GM23338 (cell line): ENCODE results near the gene ADPRH. TPM values are rescaled to one million over a fixed set of nuclear protein-coding genes. Genes with fewer than 3 reads are reported as not detected.

Experiments used
- ATAC-seq: fragments of 200-7000 bp; cut with Tn5 transposase; 3 replicates; pipeline ENCODE4 v1.9.1; 2020
- DNase-seq: peaks from one replicate; pipeline ENCODE4 v3.0.0-alpha.2; 2015; ENCODE audit warnings: low spot score
- H2AFZ ChIP-seq: fragments of 200-600 bp; sonication (generic); 2 replicates; pipeline ENCODE4 v1.8.0; 2016; ENCODE audit warnings: antibody characterized with exemption, mild to moderate bottlenecking, moderate library complexity
- H3F3A ChIP-seq: fragments of 200-600 bp; sonication (generic); replicated peaks from 2 replicates; pipeline ENCODE4 v1.8.0; 2017; ENCODE audit warnings: antibody characterized with exemption, mixed run types, low read depth
- H3K27ac ChIP-seq: fragments of 200-600 bp; sonication (generic); 2 replicates; pipeline ENCODE4 v1.6.1; 2016; ENCODE audit warnings: low read depth
- H3K27me3 ChIP-seq: fragments of 200-600 bp; sonication (generic); 2 replicates; pipeline ENCODE4 v1.8.0; 2016; ENCODE audit warnings: mild to moderate bottlenecking, mixed run types, moderate library complexity; ENCODE audit not compliant: insufficient read depth
- H3K36me3 ChIP-seq: fragments of 200-600 bp; sonication (generic); 2 replicates; pipeline ENCODE4 v1.8.0; 2016; ENCODE audit warnings: mild to moderate bottlenecking; ENCODE audit not compliant: insufficient read depth
- H3K4me1 ChIP-seq: fragments of 200-600 bp; sonication (generic); 2 replicates; pipeline ENCODE4 v1.8.0; 2016; ENCODE audit warnings: mild to moderate bottlenecking, moderate library complexity; ENCODE audit not compliant: insufficient read depth
- H3K4me2 ChIP-seq: fragments of 200-600 bp; sonication (generic); 2 replicates; pipeline ENCODE4 v1.7.1; 2017; ENCODE audit warnings: mixed run types
- H3K4me3 ChIP-seq: fragments of 200-600 bp; sonication (generic); 2 replicates; pipeline ENCODE4 v1.6.1; 2016; ENCODE audit warnings: mixed run types
- H3K79me2 ChIP-seq: fragments of 200-600 bp; sonication (generic); replicated peaks from 2 replicates; pipeline ENCODE4 v1.8.0; 2017; ENCODE audit warnings: mild to moderate bottlenecking; ENCODE audit not compliant: insufficient read depth
- H3K9me2 ChIP-seq: fragments of 200-600 bp; sonication (generic); 2 replicates; pipeline ENCODE4 v1.8.0; 2017; ENCODE audit not compliant: insufficient read depth
- H4K20me1 ChIP-seq: fragments of 200-600 bp; sonication (generic); replicated peaks from 2 replicates; pipeline ENCODE4 v1.8.0; 2017; ENCODE audit warnings: mild to moderate bottlenecking; ENCODE audit not compliant: insufficient read depth
- H3K27ac Mint-ChIP-seq: 2 replicates; pipeline ENCODE4 v1.8.0; 2020; ENCODE audit warnings: inconsistent platforms, mild to moderate bottlenecking, moderate library complexity, mixed read lengths
- H3K27me3 Mint-ChIP-seq: 3 replicates; pipeline ENCODE4 v1.8.0; 2022; ENCODE audit warnings: low read depth, mild to moderate bottlenecking, moderate library complexity, mixed read lengths, inconsistent platforms; ENCODE audit not compliant: insufficient read depth, poor library complexity
- H3K36me3 Mint-ChIP-seq: 3 replicates; pipeline ENCODE4 v1.8.0; 2021; ENCODE audit warnings: low read depth, mild to moderate bottlenecking, inconsistent platforms, moderate library complexity, mixed read lengths
- H3K4me1 Mint-ChIP-seq: 3 replicates; pipeline ENCODE4 v1.8.0; 2020; ENCODE audit warnings: mild to moderate bottlenecking, inconsistent platforms, mixed read lengths
- H3K4me3 Mint-ChIP-seq: 3 replicates; pipeline ENCODE4 v1.8.0; 2021; ENCODE audit warnings: moderate library complexity, mild to moderate bottlenecking, inconsistent platforms, mixed read lengths
- H3K9me3 Mint-ChIP-seq: 3 replicates; pipeline ENCODE4 v1.8.0; 2020; ENCODE audit warnings: moderate library complexity, mild to moderate bottlenecking, inconsistent platforms, mixed read lengths
- CREB1 ChIP-seq: fragments of 250-450 bp; sonication (Bioruptor Pico); IDR thresholded peaks from 2 replicates; pipeline ENCODE4 v1.5.0; 2020; ENCODE audit warnings: low read depth, mild to moderate bottlenecking, moderate library complexity
- EZH2 ChIP-seq: fragments of 200-600 bp; sonication (generic); IDR thresholded peaks from one replicate; pipeline ENCODE4 v1.8.0; 2017; ENCODE audit warnings: antibody characterized with exemption, mild to moderate bottlenecking, low read depth; ENCODE audit not compliant: unreplicated experiment
- EZH2phosphoT487 ChIP-seq: fragments of 200-600 bp; sonication (generic); IDR thresholded peaks from one replicate; pipeline ENCODE4 v1.8.1; 2018; ENCODE audit warnings: antibody characterized with exemption; ENCODE audit not compliant: unreplicated experiment
- JUNB ChIP-seq: IDR thresholded peaks from one replicate; pipeline ENCODE4 v1.6.1; 2016; ENCODE audit warnings: antibody characterized with exemption; ENCODE audit not compliant: unreplicated experiment
- NANOG ChIP-seq: IDR thresholded peaks from 2 replicates; pipeline ENCODE4 v1.6.1; 2016; ENCODE audit warnings: antibody characterized with exemption, borderline replicate concordance
- POLR2AphosphoS5 ChIP-seq: IDR thresholded peaks from 2 replicates; pipeline ENCODE4 v1.6.1; 2016; ENCODE audit warnings: antibody characterized with exemption, low read depth
- STAT1 ChIP-seq: IDR thresholded peaks from one replicate; pipeline ENCODE4 v1.6.1; 2016; ENCODE audit warnings: antibody characterized with exemption; ENCODE audit not compliant: unreplicated experiment
- ZNF114 ChIP-seq: fragments of 250-450 bp; sonication (Bioruptor Pico); IDR thresholded peaks from 2 replicates; pipeline ENCODE4 v1.5.0; 2020; ENCODE audit warnings: mild to moderate bottlenecking, moderate library complexity
- ZNF331 ChIP-seq: fragments of 250-450 bp; sonication (Bioruptor Pico); IDR thresholded peaks from 2 replicates; pipeline ENCODE4 v1.5.0; 2020; ENCODE audit warnings: low read depth, mild to moderate bottlenecking, moderate library complexity
- polyA plus RNA-seq: library from polyadenylated mRNA; unstranded; fragments of >200 nt; fragmentation: Nextera tagmentation; extraction: Ambion mirVana; gene quantifications from 2 replicates; pipeline ENCODE4 v1.2.1, GENCODE V29; 2016
- total RNA-seq: library from RNA; depleted of rRNA; stranded (reverse); fragments of >200 nt; shearing (Covaris generic); gene quantifications from 2 replicates; pipeline ENCODE4 v1.2.3, GENCODE V29; 2014
- TF ChIP-seq, protein P1 (sequence below), 2 experiments: fragments of 200-600 bp in 1 of 2; sonication (generic) in 1 of 2; conservative IDR thresholded peaks; 2 replicates each; pipeline versions ENCODE4 v1.5.1 to v1.6.1; 2016 to 2017; ENCODE audit warnings: antibody characterized with exemption in 2 of 2, low read depth in 2 of 2, mild to moderate bottlenecking in 2 of 2, moderate library complexity in 1 of 2
- TF ChIP-seq, protein P2 (sequence below): IDR thresholded peaks from 2 replicates; pipeline ENCODE4 v1.6.1; 2016; ENCODE audit warnings: antibody characterized with exemption
- TF ChIP-seq, protein P3 (sequence below): fragments of 250-450 bp; sonication (Bioruptor Pico); IDR thresholded peaks from 2 replicates; pipeline ENCODE4 v1.5.0; 2020; ENCODE audit warnings: mild to moderate bottlenecking, moderate library complexity

ADPRH gene
- total and polyA plus RNA-seq, 2 experiments from 2014 or later = 1.2 to 3.4 TPM

DNA sequence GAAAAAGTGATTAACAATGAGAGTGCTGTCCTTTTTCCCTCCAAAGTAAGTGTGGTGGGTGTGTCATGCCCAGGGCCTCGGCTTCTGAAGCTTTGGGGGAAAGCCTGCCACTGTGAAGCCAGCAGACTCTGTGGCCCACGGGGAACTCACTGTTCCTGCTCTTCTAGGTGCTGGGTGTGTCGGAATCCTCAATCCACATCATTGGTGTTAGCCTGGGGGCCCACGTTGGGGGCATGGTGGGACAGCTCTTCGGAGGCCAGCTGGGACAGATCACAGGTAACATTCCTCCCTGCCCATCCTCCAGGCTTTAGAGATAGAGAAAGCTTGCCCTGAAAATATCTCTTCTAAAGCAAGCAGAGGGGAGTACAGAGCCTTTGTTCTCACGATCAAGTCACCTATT, 30.0 kb downstream of the ADPRH start:
- DNase-seq = no peak
- no peak overlapping the region for H3K4me3 Mint-ChIP-seq
- no peaks in the 10 kb centered on the region for H3F3A ChIP-seq
- peaks cover 2% of the 10 kb centered on the region; the same call in 1 of the 3 replicates for H3K4me1 Mint-ChIP-seq
- H4K20me1 ChIP-seq = no peaks in the 10 kb centered on the region
- no peak for ATAC-seq
- no peak overlapping the region for H3K27ac ChIP-seq
- H3K4me3 ChIP-seq = no peak overlapping the region
- H3K27me3 ChIP-seq = no peaks in the 10 kb centered on the region
- no peaks in the 10 kb centered on the region for H3K36me3 ChIP-seq
- TF ChIP-seq ZNF114 = no peak
- TF ChIP-seq CREB1 (CRISPR knock-in tag) = no peak
- TF ChIP-seq NANOG = no peak
- no peak for TF ChIP-seq POLR2AphosphoS5
- H2AFZ ChIP-seq = 0 out of 2 replicates have a peak overlapping the region, but pooled peaks have one; percentile 23
- H3K9me3 Mint-ChIP-seq = no peaks in the 10 kb centered on the region
- H3K27ac Mint-ChIP-seq = no peak overlapping the region
- no peaks in the 10 kb centered on the region for H3K4me1 ChIP-seq
- H3K36me3 Mint-ChIP-seq = no peaks in the 10 kb centered on the region
- H3K27me3 Mint-ChIP-seq = no peaks in the 10 kb centered on the region
- H3K4me2 ChIP-seq = no peak overlapping the region
- H3K9me2 ChIP-seq = 0 out of 2 replicates have a peak, but pooled peaks cover 3% of the 10 kb centered on the region
- H3K79me2 ChIP-seq = no peaks in the 10 kb centered on the region

DNA sequence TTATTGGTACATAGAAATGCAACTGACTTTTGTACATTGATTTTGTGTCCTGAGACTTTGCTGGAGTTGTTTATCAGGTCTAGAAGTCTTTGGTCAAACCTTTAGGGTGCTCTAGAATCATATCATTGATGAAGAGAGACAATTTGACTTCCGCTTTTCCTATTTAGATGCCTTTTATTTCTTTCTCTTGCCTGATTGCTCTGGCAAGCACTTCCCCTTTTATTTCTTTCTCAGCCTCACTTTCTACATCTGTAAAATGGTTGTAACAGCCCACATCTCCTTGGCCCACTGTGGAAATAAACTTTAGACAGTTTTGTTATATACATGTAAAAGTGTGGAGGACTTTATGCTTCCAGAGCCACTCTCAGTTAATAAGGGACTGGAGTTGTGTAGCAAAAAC, 32.4 kb downstream of the ADPRH start:
- ATAC-seq (no peak), DNase-seq (no peak)
- Histone ChIP-seq H2AFZ (no peak overlapping the region; the same call in 1 of the 2 replicates), H3K4me3 (no peak overlapping the region), H3K4me1 (no peaks in the 10 kb centered on the region), H3K79me2 (no peaks in the 10 kb centered on the region), H4K20me1 (no peaks in the 10 kb centered on the region), H3K9me2 (0 out of 2 replicates have a peak, but pooled peaks cover 3% of the 10 kb centered on the region), H3K27ac (no peak overlapping the region), H3K4me2 (no peak overlapping the region), H3K36me3 (no peaks in the 10 kb centered on the region), H3F3A (no peaks in the 10 kb centered on the region), H3K27me3 (no peaks in the 10 kb centered on the region)
- TF ChIP-seq, protein P1, sequence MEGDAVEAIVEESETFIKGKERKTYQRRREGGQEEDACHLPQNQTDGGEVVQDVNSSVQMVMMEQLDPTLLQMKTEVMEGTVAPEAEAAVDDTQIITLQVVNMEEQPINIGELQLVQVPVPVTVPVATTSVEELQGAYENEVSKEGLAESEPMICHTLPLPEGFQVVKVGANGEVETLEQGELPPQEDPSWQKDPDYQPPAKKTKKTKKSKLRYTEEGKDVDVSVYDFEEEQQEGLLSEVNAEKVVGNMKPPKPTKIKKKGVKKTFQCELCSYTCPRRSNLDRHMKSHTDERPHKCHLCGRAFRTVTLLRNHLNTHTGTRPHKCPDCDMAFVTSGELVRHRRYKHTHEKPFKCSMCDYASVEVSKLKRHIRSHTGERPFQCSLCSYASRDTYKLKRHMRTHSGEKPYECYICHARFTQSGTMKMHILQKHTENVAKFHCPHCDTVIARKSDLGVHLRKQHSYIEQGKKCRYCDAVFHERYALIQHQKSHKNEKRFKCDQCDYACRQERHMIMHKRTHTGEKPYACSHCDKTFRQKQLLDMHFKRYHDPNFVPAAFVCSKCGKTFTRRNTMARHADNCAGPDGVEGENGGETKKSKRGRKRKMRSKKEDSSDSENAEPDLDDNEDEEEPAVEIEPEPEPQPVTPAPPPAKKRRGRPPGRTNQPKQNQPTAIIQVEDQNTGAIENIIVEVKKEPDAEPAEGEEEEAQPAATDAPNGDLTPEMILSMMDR (conservative IDR thresholded peaks at IDR 0.05; ENCODE audit: low read depth in 2 of 2) = no peak
- no peak for TF ChIP-seq NANOG
- TF ChIP-seq JUNB = no peak
- TF ChIP-seq POLR2AphosphoS5 = no peak
- TF ChIP-seq ZNF114 = no peak
- TF ChIP-seq EZH2 = no peak
- TF ChIP-seq, protein P2, sequence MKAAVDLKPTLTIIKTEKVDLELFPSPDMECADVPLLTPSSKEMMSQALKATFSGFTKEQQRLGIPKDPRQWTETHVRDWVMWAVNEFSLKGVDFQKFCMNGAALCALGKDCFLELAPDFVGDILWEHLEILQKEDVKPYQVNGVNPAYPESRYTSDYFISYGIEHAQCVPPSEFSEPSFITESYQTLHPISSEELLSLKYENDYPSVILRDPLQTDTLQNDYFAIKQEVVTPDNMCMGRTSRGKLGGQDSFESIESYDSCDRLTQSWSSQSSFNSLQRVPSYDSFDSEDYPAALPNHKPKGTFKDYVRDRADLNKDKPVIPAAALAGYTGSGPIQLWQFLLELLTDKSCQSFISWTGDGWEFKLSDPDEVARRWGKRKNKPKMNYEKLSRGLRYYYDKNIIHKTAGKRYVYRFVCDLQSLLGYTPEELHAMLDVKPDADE = no peak
- TF ChIP-seq, protein P3, sequence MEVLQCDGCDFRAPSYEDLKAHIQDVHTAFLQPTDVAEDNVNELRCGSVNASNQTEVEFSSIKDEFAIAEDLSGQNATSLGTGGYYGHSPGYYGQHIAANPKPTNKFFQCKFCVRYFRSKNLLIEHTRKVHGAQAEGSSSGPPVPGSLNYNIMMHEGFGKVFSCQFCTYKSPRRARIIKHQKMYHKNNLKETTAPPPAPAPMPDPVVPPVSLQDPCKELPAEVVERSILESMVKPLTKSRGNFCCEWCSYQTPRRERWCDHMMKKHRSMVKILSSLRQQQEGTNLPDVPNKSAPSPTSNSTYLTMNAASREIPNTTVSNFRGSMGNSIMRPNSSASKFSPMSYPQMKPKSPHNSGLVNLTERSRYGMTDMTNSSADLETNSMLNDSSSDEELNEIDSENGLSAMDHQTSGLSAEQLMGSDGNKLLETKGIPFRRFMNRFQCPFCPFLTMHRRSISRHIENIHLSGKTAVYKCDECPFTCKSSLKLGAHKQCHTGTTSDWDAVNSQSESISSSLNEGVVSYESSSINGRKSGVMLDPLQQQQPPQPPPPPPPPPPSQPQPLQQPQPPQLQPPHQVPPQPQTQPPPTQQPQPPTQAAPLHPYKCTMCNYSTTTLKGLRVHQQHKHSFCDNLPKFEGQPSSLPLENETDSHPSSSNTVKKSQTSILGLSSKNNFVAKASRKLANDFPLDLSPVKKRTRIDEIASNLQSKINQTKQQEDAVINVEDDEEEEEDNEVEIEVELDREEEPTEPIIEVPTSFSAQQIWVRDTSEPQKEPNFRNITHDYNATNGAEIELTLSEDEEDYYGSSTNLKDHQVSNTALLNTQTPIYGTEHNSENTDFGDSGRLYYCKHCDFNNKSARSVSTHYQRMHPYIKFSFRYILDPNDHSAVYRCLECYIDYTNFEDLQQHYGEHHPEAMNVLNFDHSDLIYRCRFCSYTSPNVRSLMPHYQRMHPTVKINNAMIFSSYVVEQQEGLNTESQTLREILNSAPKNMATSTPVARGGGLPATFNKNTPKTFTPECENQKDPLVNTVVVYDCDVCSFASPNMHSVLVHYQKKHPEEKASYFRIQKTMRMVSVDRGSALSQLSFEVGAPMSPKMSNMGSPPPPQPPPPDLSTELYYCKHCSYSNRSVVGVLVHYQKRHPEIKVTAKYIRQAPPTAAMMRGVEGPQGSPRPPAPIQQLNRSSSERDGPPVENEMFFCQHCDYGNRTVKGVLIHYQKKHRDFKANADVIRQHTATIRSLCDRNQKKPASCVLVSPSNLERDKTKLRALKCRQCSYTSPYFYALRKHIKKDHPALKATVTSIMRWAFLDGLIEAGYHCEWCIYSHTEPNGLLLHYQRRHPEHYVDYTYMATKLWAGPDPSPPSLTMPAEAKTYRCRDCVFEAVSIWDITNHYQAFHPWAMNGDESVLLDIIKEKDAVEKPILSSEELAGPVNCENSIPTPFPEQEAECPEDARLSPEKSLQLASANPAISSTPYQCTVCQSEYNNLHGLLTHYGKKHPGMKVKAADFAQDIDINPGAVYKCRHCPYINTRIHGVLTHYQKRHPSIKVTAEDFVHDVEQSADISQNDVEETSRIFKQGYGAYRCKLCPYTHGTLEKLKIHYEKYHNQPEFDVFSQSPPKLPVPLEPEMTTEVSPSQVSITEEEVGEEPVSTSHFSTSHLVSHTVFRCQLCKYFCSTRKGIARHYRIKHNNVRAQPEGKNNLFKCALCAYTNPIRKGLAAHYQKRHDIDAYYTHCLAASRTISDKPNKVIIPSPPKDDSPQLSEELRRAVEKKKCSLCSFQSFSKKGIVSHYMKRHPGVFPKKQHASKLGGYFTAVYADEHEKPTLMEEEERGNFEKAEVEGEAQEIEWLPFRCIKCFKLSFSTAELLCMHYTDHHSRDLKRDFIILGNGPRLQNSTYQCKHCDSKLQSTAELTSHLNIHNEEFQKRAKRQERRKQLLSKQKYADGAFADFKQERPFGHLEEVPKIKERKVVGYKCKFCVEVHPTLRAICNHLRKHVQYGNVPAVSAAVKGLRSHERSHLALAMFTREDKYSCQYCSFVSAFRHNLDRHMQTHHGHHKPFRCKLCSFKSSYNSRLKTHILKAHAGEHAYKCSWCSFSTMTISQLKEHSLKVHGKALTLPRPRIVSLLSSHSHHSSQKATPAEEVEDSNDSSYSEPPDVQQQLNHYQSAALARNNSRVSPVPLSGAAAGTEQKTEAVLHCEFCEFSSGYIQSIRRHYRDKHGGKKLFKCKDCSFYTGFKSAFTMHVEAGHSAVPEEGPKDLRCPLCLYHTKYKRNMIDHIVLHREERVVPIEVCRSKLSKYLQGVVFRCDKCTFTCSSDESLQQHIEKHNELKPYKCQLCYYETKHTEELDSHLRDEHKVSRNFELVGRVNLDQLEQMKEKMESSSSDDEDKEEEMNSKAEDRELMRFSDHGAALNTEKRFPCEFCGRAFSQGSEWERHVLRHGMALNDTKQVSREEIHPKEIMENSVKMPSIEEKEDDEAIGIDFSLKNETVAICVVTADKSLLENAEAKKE = no peak
- TF ChIP-seq EZH2phosphoT487 = no peak
- TF ChIP-seq STAT1 = no peak
- TF ChIP-seq ZNF331 (CRISPR knock-in tag) = no peak
- TF ChIP-seq CREB1 (CRISPR knock-in tag) = no peak
- peaks cover 2% of the 10 kb centered on the region; the same call in 1 of the 3 replicates for H3K4me1 Mint-ChIP-seq
- H3K27ac Mint-ChIP-seq = no peak overlapping the region
- H3K9me3 Mint-ChIP-seq = no peaks in the 10 kb centered on the region
- no peaks in the 10 kb centered on the region for H3K27me3 Mint-ChIP-seq
- no peaks in the 10 kb centered on the region for H3K36me3 Mint-ChIP-seq
- no peak overlapping the region for H3K4me3 Mint-ChIP-seq
